HL-60 (cell line): ENCODE results near the gene PHF13.
"Not testable (repeated sequence)": the region's sequence is repeated elsewhere in the genome, so short reads cannot be mapped to it uniquely, and the experiment has no call there.

Experiments
- DNase-seq, 2 experiments: peaks; one replicate each; pipeline ENCODE4 v3.0.0-alpha.2; 2010 to 2020; ENCODE audit warnings: low read depth in 1 of 2, low spot score in 1 of 2
- H3K27ac ChIP-seq: fragments of 250-450 bp; sonication (Bioruptor Pico); replicated peaks from 2 replicates; pipeline ENCODE4 v1.5.1; 2020; ENCODE audit warnings: mild to moderate bottlenecking, moderate library complexity
- H3K27me3 ChIP-seq: fragments of 250-450 bp; sonication (Bioruptor Pico); 2 replicates; pipeline ENCODE4 v1.5.1; 2021; ENCODE audit warnings: mild to moderate bottlenecking, moderate library complexity; ENCODE audit not compliant: insufficient read depth, poor library complexity, severe bottlenecking
- H3K4me3 ChIP-seq: replicated peaks from 2 replicates; pipeline ENCODE4 v1.5.1; 2011; ENCODE audit warnings: mild to moderate bottlenecking, control low read depth, low read length; ENCODE audit not compliant: insufficient read depth
- GABPA ChIP-seq: IDR thresholded peaks from 2 replicates; pipeline ENCODE4 v1.6.1; 2012; ENCODE audit warnings: low read depth
- POLR2AphosphoS5 ChIP-seq: IDR thresholded peaks from 2 replicates; pipeline ENCODE4 v1.6.1; 2012; ENCODE audit warnings: low read depth
- SPI1 ChIP-seq: IDR thresholded peaks from 2 replicates; pipeline ENCODE4 v1.6.1; 2012; ENCODE audit warnings: low read depth, mild to moderate bottlenecking, borderline replicate concordance
- TF ChIP-seq, protein P1 (sequence below): IDR thresholded peaks from one replicate; pipeline ENCODE4 v1.5.1; 2011; ENCODE audit warnings: low read length, control low read depth, inconsistent platforms; ENCODE audit not compliant: insufficient read depth
- TF ChIP-seq, protein P2 (sequence below): IDR thresholded peaks from 2 replicates; pipeline ENCODE4 v1.6.1; 2012; ENCODE audit warnings: low read depth; ENCODE audit not compliant: insufficient replicate concordance

Gene PHF13

DNA sequence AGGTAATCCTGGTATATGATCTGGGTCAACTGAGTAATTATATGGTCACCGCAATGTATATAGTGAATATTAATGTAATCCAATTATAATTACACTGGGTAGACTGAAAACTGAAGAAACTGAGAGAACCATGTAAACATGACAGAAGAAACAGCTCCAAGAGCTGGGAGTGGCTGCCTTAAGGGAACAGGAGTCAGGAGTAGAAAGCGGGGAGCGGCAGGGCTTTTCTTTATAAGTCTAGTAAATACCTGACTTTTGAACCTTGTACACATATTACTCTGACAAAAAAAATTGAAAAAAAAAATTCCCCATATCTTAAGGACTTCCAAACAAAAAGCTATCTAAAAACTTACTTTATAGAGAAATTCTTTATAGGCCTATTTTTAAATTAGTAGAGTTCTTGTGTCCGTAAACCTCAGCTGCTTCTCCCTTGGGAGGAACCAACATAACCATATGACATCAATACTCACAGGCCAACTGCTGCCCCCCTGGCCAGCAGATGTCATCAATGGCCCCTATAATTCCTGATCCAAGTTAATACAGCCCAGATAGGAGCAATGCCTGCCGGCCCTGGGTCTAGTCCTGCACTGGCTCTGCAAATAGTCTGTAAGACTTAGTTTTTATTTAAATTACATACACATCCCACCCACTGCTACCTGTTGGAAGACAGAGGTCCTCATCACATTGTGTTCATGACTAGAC lies 45.0 kb downstream of the PHF13 start:
- Histone ChIP-seq H3K27ac (no peak overlapping the region), H3K4me3 (no peak overlapping the region), H3K27me3 (no peaks in the 10 kb centered on the region)
- no peak for TF ChIP-seq GABPA
- TF ChIP-seq POLR2AphosphoS5, result no peak
- no peak for TF ChIP-seq SPI1
- TF ChIP-seq, protein P1, sequence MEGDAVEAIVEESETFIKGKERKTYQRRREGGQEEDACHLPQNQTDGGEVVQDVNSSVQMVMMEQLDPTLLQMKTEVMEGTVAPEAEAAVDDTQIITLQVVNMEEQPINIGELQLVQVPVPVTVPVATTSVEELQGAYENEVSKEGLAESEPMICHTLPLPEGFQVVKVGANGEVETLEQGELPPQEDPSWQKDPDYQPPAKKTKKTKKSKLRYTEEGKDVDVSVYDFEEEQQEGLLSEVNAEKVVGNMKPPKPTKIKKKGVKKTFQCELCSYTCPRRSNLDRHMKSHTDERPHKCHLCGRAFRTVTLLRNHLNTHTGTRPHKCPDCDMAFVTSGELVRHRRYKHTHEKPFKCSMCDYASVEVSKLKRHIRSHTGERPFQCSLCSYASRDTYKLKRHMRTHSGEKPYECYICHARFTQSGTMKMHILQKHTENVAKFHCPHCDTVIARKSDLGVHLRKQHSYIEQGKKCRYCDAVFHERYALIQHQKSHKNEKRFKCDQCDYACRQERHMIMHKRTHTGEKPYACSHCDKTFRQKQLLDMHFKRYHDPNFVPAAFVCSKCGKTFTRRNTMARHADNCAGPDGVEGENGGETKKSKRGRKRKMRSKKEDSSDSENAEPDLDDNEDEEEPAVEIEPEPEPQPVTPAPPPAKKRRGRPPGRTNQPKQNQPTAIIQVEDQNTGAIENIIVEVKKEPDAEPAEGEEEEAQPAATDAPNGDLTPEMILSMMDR, result no peak
- TF ChIP-seq, protein P2, sequence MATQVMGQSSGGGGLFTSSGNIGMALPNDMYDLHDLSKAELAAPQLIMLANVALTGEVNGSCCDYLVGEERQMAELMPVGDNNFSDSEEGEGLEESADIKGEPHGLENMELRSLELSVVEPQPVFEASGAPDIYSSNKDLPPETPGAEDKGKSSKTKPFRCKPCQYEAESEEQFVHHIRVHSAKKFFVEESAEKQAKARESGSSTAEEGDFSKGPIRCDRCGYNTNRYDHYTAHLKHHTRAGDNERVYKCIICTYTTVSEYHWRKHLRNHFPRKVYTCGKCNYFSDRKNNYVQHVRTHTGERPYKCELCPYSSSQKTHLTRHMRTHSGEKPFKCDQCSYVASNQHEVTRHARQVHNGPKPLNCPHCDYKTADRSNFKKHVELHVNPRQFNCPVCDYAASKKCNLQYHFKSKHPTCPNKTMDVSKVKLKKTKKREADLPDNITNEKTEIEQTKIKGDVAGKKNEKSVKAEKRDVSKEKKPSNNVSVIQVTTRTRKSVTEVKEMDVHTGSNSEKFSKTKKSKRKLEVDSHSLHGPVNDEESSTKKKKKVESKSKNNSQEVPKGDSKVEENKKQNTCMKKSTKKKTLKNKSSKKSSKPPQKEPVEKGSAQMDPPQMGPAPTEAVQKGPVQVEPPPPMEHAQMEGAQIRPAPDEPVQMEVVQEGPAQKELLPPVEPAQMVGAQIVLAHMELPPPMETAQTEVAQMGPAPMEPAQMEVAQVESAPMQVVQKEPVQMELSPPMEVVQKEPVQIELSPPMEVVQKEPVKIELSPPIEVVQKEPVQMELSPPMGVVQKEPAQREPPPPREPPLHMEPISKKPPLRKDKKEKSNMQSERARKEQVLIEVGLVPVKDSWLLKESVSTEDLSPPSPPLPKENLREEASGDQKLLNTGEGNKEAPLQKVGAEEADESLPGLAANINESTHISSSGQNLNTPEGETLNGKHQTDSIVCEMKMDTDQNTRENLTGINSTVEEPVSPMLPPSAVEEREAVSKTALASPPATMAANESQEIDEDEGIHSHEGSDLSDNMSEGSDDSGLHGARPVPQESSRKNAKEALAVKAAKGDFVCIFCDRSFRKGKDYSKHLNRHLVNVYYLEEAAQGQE, result no peak
- DNase-seq, result no peak

DNA sequence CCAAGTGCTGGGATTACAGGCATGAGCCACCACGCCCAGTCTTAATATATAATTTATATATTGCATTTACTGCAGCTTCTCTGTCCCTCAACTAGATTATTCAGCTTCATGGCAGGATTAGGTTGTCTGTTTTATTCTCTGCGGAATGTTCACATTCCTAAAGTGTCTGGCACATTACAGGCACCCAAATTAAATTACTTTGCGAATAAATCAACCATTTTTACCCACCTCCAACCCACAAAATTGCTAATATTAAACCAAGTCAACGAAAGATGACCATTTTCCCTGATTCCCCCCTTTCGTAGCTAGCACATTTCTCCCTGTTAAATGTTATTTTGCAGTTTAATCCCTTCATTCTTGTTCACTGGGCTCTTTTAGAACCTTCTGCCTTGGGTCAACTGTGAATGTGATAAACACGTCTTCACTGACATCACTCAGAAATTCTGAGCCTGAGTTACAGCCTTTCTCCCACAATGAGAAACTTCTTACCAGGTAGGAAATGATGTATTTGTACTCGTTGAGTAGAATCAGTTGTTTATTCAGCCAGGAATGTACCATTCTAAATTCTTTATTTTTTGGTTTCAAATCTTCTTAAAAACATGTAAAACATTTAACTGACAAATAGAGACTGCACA lies 47.0 kb downstream of the PHF13 start:
- DNase-seq, result no peak
- no peak overlapping the region for H3K27ac ChIP-seq
- H3K4me3 ChIP-seq, result no peak overlapping the region
- TF ChIP-seq POLR2AphosphoS5 (no peak), SPI1 (no peak), GABPA (no peak)
- TF ChIP-seq, protein P1, result no peak
- TF ChIP-seq, protein P2, result no peak
- no peaks in the 10 kb centered on the region for H3K27me3 ChIP-seq

DNA sequence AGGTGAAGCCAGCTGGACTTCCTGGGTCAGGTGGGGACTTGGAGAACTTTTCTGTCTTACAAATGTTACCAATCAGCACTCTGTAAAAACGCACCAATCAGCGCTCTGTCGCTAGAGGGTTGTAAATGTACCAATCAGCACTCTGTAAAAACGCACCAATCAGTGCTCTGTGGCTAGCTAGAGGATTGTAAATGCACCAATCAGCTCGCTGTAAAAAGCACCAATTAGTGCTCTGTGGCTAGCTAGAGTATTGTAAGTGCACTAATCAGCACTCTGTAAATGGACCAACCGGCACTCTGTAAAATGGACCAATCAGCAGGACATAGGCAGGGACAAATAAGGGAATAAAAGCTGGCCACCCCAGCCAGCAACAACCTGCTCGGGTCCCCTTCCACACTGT lies 48.9 kb downstream of the PHF13 start:
- not testable (repeated sequence) for H3K27me3 ChIP-seq, DNase-seq, H3K4me3 ChIP-seq, H3K27ac ChIP-seq

DNA sequence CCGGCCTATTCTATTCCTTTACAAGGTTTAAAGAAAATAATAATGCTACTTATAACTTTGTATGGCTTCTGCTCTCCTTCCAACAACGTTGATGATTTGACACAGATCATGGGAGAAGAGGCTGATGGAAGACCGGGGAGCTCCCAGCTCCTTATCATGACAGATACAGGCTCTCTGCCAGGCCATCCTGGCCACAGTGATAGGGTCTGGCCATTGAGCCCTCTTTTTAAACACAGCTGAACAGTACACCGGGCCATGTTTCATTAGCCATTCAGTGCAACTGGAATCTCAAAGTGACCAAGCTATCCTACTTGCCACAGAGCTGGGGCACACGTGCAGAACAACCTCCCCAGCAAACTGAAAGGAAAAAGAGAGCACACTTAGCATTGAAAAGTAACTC lies 53.2 kb downstream of the PHF13 start:
- DNase-seq, result no peak
- H3K4me3 ChIP-seq, result no peak overlapping the region
- no peak for TF ChIP-seq POLR2AphosphoS5
- TF ChIP-seq, protein P1, result no peak
- TF ChIP-seq GABPA, result no peak
- TF ChIP-seq, protein P2, result no peak
- no peak for TF ChIP-seq SPI1
- H3K27ac ChIP-seq, result no peak overlapping the region
- H3K27me3 ChIP-seq, result no peaks in the 10 kb centered on the region
